Measurements from ENCODE around the gene AOX1.

The AOX1 gene

DNA sequence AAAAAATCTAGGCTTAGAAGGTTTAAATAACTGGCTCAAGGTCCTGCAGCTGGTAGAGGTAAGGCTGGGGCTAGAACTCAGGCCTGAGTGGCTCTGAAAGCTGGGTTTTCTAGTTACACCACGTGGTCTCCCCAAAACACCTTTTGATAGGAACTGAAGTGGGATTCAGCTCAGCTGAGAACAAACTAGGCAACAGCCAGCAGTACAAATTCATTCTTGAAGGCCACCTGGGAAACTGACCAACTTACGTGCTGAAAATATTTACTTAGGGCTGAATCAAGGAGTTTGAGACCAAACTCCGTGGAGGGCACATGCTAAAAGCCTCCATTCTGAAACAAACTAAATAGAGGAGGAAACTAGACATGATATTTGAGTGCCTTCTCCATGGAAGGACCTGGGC, 67.2 kb downstream of the AOX1 start:
- DNase-seq (ENCODE audit: low read depth in 1 of 2, low spot score in 1 of 2), result no peak
- no peak overlapping the region for H3K27ac ChIP-seq (replicated peaks)
- H3K27me3 ChIP-seq (ENCODE audit: insufficient read depth, poor library complexity, severe bottlenecking), result no peaks in the 10 kb centered on the region
- no peak overlapping the region for H3K4me3 ChIP-seq (replicated peaks; ENCODE audit: insufficient read depth, low read length)
- TF ChIP-seq SPI1 (IDR thresholded peaks at IDR 0.05; ENCODE audit: borderline replicate concordance, low read depth) (no peak), GABPA (IDR thresholded peaks at IDR 0.05; ENCODE audit: low read depth) (no peak), POLR2AphosphoS5 (IDR thresholded peaks at IDR 0.05; ENCODE audit: low read depth) (no peak), REST (IDR thresholded peaks at IDR 0.05; ENCODE audit: insufficient replicate concordance, low read depth) (no peak)
- TF ChIP-seq, protein P1, sequence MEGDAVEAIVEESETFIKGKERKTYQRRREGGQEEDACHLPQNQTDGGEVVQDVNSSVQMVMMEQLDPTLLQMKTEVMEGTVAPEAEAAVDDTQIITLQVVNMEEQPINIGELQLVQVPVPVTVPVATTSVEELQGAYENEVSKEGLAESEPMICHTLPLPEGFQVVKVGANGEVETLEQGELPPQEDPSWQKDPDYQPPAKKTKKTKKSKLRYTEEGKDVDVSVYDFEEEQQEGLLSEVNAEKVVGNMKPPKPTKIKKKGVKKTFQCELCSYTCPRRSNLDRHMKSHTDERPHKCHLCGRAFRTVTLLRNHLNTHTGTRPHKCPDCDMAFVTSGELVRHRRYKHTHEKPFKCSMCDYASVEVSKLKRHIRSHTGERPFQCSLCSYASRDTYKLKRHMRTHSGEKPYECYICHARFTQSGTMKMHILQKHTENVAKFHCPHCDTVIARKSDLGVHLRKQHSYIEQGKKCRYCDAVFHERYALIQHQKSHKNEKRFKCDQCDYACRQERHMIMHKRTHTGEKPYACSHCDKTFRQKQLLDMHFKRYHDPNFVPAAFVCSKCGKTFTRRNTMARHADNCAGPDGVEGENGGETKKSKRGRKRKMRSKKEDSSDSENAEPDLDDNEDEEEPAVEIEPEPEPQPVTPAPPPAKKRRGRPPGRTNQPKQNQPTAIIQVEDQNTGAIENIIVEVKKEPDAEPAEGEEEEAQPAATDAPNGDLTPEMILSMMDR (IDR thresholded peaks at IDR 0.05; ENCODE audit: insufficient read depth, low read length), result no peak

- H3K27me3 ChIP-seq (ENCODE audit: insufficient read depth, poor library complexity, severe bottlenecking), result no peaks in the 10 kb centered on the region
- DNase-seq (ENCODE audit: low read depth in 1 of 2, low spot score in 1 of 2), result no peak
- H3K4me3 ChIP-seq (replicated peaks; ENCODE audit: insufficient read depth, low read length), result no peak overlapping the region
- H3K27ac ChIP-seq (replicated peaks), result no peak overlapping the region
- TF ChIP-seq SPI1 (IDR thresholded peaks at IDR 0.05; ENCODE audit: borderline replicate concordance, low read depth), result no peak
- TF ChIP-seq, protein P1 (IDR thresholded peaks at IDR 0.05; ENCODE audit: insufficient read depth, low read length), result no peak
- no peak for TF ChIP-seq GABPA (IDR thresholded peaks at IDR 0.05; ENCODE audit: low read depth)
- TF ChIP-seq REST (IDR thresholded peaks at IDR 0.05; ENCODE audit: insufficient replicate concordance, low read depth), result no peak
- no peak for TF ChIP-seq POLR2AphosphoS5 (IDR thresholded peaks at IDR 0.05; ENCODE audit: low read depth)
These were observed 69.0 kb downstream of the AOX1 start for GRCh38 chr2:200654823-200655222.

DNA sequence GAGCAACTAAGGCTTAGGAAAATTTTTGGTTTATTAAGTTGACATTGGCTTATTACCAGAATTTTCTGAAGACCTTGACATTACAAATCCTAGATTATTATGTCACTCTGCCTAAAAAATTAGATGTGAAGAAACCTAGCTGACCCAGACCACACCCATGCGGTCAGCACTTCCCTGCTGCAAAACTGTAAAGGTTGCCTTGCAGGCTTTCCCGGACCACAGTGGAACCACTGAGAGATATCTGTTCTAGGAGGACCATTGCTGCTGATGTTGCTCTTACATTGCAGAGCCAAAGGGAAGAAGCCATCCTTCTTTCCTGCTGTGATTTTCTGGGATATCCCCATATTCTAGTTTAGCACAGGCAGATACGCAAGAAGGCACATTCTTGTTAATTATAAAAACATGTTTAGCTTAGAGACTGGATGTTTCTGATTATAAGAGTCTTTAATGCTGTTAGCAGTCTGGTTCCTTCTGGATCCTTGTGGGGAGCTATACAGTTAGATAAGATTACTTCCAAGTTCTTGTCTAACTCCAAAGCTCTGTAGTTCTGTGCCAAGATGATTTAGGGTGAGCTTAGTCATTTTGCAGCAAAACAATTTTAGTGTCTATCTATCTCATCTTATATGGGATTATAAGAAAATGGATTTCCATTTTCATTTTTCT, 70.2 kb downstream of the AOX1 start:
- Histone ChIP-seq H3K27me3 (ENCODE audit: insufficient read depth, poor library complexity, severe bottlenecking) (no peaks in the 10 kb centered on the region), H3K4me3 (replicated peaks; ENCODE audit: insufficient read depth, low read length) (no peak overlapping the region), H3K27ac (replicated peaks) (no peak overlapping the region)
- TF ChIP-seq SPI1 (IDR thresholded peaks at IDR 0.05; ENCODE audit: borderline replicate concordance, low read depth), result no peak
- no peak for TF ChIP-seq POLR2AphosphoS5 (IDR thresholded peaks at IDR 0.05; ENCODE audit: low read depth)
- TF ChIP-seq, protein P1 (IDR thresholded peaks at IDR 0.05; ENCODE audit: insufficient read depth, low read length), result no peak
- TF ChIP-seq REST (IDR thresholded peaks at IDR 0.05; ENCODE audit: insufficient replicate concordance, low read depth), result no peak
- no peak for TF ChIP-seq GABPA (IDR thresholded peaks at IDR 0.05; ENCODE audit: low read depth)
- DNase-seq (ENCODE audit: low read depth in 1 of 2, low spot score in 1 of 2), result no peak
